ENCODE results near the gene MEGF11.

Gene MEGF11

DNA sequence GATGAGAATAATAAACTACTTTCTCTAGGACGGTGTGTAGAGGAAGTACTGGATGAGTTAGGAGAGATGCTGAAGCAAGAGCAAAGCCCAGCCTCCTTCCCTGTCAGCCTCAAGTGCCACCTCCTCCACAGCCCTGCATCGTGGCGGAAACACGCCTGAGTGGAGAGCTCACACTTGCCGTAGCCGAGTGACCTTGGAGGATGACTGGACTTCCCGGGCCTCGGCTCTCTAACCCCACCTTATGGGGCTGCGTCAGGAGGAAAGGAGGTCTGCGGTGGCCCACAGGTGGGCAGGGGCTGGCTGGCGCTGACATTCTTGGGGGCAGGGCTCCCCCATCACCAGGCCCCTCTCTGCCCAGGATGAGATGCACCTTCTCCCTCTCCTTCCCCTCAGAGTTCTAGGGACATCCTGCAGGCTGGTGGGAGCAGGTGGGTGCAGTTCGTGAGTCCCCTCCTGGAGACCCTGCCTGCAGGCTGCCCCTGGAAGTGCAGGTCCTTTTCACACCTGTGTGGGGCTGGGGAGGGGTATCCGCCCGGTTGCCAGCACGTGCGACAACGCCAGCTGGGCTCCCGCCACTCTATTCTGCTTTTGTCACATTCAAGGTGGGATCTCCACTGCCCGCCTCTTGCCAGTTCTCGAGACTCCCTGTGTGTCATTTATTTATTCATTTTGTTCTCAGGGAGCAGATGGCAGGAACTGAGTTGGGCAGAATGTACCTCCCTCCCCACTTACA, 175.2 kb downstream of the MEGF11 start:
- TF ChIP-seq, protein P1, sequence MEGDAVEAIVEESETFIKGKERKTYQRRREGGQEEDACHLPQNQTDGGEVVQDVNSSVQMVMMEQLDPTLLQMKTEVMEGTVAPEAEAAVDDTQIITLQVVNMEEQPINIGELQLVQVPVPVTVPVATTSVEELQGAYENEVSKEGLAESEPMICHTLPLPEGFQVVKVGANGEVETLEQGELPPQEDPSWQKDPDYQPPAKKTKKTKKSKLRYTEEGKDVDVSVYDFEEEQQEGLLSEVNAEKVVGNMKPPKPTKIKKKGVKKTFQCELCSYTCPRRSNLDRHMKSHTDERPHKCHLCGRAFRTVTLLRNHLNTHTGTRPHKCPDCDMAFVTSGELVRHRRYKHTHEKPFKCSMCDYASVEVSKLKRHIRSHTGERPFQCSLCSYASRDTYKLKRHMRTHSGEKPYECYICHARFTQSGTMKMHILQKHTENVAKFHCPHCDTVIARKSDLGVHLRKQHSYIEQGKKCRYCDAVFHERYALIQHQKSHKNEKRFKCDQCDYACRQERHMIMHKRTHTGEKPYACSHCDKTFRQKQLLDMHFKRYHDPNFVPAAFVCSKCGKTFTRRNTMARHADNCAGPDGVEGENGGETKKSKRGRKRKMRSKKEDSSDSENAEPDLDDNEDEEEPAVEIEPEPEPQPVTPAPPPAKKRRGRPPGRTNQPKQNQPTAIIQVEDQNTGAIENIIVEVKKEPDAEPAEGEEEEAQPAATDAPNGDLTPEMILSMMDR (IDR thresholded peaks at IDR 0.05; ENCODE audit: unreplicated experiment in 3 of 3): no peak
- H3K27ac Mint-ChIP-seq: no peak overlapping the region
- no peaks in the 10 kb centered on the region for H3K9me3 Mint-ChIP-seq
- H3K36me3 Mint-ChIP-seq (ENCODE audit: low read depth): no peaks in the 10 kb centered on the region
- H3K4me3 Mint-ChIP-seq: no peak overlapping the region
- H3K27me3 Mint-ChIP-seq (ENCODE audit: low read depth): peaks cover 55% of the 10 kb centered on the region
- no peaks in the 10 kb centered on the region for H3K4me1 Mint-ChIP-seq

DNA sequence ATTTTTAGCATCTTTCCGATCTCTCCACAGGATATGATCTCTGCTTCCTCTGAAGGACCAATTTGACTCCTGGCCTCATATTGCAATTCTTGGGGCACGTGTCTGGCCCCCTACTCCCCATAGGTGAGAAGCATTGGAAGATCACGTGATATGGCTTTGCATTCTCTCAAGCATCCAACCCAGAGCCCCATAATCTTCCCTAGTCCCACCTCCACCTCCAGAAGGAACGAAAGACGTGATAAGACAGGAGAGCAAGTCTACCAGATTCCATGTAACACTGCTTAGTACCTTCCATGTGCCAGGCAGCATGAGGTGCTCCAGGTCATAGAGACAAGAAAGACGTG, 176.3 kb downstream of the MEGF11 start:
- Mint-ChIP-seq H3K36me3 (ENCODE audit: low read depth) (no peaks in the 10 kb centered on the region), H3K4me3 (no peak overlapping the region), H3K4me1 (no peaks in the 10 kb centered on the region), H3K27me3 (ENCODE audit: low read depth) (peaks cover 56% of the 10 kb centered on the region), H3K9me3 (no peaks in the 10 kb centered on the region), H3K27ac (no peak overlapping the region)
- TF ChIP-seq, protein P1 (IDR thresholded peaks at IDR 0.05; ENCODE audit: unreplicated experiment in 3 of 3): no peak

DNA sequence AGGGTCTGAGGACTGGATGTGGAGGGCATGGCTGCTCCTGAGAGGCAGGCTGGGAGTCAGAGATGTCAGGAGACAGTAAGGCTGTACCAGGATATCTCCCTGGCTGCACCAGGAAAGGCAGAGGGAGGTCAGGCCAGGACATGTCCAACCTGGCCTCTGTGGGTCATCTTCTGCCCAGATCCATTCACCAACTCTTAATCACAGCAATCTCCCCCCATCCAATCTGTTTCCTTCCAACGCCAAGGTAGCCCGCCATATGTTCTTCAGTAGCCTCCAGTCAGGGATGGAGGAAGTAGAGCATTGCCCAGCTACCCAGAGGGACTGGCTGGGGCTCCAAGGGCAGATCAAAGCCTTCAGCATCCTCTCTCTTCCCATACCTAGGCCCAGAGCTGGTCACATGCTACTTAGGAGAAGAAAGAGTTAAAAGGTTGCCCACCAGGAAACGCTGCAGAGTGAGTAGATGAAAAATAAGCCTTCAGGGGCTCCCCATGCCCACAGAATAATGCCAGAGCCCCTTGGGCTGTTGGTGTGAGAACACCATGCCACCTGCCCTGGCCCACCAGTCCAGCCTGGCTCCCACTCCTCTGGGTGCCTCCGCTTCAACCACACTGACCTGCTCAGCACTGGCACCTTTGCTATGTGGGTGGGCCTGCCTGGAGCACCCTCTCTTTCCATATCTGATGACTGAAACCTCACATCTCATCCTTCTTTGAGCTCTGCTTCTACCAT, 176.8 kb downstream of the MEGF11 start:
- Mint-ChIP-seq H3K27me3 (ENCODE audit: low read depth) (peaks cover 58% of the 10 kb centered on the region), H3K27ac (no peak overlapping the region), H3K4me3 (no peak overlapping the region), H3K4me1 (no peaks in the 10 kb centered on the region), H3K9me3 (no peaks in the 10 kb centered on the region), H3K36me3 (ENCODE audit: low read depth) (no peaks in the 10 kb centered on the region)
- TF ChIP-seq, protein P1 (IDR thresholded peaks at IDR 0.05; ENCODE audit: unreplicated experiment in 3 of 3): no peak

DNA sequence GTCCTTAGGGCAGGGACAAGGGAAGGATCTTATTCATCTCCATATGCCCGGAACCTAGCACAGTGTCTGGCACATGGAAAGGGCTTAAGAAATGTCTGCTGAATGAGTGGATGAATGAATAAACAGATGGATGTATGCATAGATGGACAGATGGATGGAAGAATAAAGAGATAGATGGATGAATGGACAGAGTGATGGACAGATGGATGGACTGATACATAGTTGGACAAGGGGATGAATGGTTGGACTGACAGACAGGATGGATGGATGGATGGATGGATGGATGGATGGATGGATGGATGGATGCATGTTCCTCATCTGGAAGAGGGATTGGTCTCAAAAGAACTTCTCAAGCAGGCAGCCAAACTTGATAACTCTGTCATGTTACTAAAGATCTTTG, 177.6 kb downstream of the MEGF11 start:
- Mint-ChIP-seq H3K27me3 (ENCODE audit: low read depth) (peaks cover 57% of the 10 kb centered on the region), H3K27ac (no peak overlapping the region), H3K4me3 (no peak overlapping the region), H3K9me3 (no peaks in the 10 kb centered on the region), H3K36me3 (ENCODE audit: low read depth) (no peaks in the 10 kb centered on the region), H3K4me1 (no peaks in the 10 kb centered on the region)
- TF ChIP-seq, protein P1 (IDR thresholded peaks at IDR 0.05; ENCODE audit: unreplicated experiment in 3 of 3): no peak

DNA sequence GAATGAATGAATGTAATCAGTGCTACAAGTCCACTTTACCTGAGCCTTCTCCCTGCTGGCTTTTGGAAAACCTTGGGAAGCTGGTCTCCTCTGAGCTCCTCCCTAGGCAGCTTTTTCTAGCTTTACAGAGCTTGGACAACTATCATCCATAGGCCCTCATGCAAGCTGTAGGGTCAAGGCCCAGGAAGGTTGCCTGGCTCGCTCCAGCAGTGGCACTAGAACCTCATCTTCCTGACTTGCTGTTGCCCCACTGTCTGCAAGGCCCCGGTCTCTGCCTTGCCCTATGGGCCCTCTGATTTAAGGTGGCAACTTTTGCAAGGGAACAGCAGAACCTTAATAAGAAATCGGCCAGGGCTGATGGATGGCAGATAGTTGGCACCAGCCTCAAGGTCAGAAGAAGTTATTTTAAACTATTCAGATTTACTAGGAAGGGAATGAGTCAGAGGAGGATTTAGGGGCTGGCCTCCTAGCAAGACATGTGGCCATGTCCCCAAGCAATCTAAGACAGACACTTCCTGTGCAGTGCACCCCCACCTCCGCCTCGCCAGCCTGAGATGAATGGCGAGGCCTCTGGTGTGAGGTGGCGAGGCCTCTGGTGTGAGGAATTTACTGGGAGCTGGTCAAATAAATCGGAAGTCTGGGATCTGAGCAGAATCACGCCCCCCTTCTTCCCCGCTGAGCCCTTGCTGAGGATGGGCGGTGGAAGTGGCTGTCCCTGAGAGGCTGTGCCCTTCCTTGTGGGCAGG, 180.8 kb downstream of the MEGF11 start:
- peaks cover 54% of the 10 kb centered on the region for H3K27me3 Mint-ChIP-seq (ENCODE audit: low read depth)
- no peaks in the 10 kb centered on the region for H3K36me3 Mint-ChIP-seq (ENCODE audit: low read depth)
- no peaks in the 10 kb centered on the region for H3K9me3 Mint-ChIP-seq

More for the DNA sequence above, 180.8 kb downstream of the MEGF11 start:
- Mint-ChIP-seq H3K27ac (no peak overlapping the region), H3K4me1 (no peaks in the 10 kb centered on the region), H3K4me3 (no peak overlapping the region)
- TF ChIP-seq, protein P1 (IDR thresholded peaks at IDR 0.05; ENCODE audit: unreplicated experiment in 3 of 3): no peak
